Mucosa of stomach (tissue), 1 donor: Measurements from ENCODE around the gene MCM3AP.

Experiments
- H3K27me3 ChIP-seq: one replicate; pipeline ENCODE4 v1.7.0; 2013; ENCODE audit warnings: mild to moderate bottlenecking, low read length; ENCODE audit not compliant: control insufficient read depth, insufficient read depth
- H3K36me3 ChIP-seq: one replicate; pipeline ENCODE4 v1.7.0; 2013; ENCODE audit warnings: low read length; ENCODE audit not compliant: control insufficient read depth, insufficient read depth
- H3K4me1 ChIP-seq: one replicate; pipeline ENCODE4 v1.7.0; 2013; ENCODE audit warnings: mild to moderate bottlenecking, low read length; ENCODE audit not compliant: control insufficient read depth, insufficient read depth
- H3K4me3 ChIP-seq: one replicate; pipeline ENCODE4 v1.7.0; 2013; ENCODE audit warnings: low read length
- H3K9ac ChIP-seq: one replicate; pipeline ENCODE4 v1.7.0; 2013; ENCODE audit warnings: mild to moderate bottlenecking, low read length, moderate library complexity
- H3K9me3 ChIP-seq: one replicate; pipeline ENCODE4 v1.7.0; 2013; ENCODE audit warnings: mild to moderate bottlenecking, low read length, moderate library complexity; ENCODE audit not compliant: control insufficient read depth
- donor health status: Pancreatic carcinoma.

MCM3AP gene

DNA sequence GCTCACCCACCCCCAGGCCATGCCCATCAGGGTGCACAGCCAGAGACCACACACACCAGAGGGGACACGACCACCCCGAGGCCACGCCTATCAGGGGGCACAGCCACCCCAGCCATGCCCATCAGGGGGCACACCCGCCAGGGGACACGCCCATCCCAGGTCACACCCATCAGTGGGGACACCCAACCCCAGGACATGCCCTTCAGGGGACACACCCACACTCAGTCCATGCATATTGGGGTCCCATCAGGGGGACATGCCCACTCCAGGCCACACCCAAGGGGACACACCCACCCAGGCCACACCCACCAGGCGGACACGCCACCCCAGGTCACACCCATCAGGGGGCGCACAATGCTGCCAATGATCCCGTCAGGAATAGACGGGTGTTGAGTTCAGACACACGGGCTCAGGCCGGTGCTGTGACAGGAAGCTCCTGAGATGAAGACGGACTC, 20.7 kb downstream of the MCM3AP start:
- H3K27me3 ChIP-seq = no peaks in the 10 kb centered on the region
- no peaks in the 10 kb centered on the region for H3K9me3 ChIP-seq
- H3K36me3 ChIP-seq = peaks cover 22% of the 10 kb centered on the region
- H3K4me1 ChIP-seq = no peaks in the 10 kb centered on the region
- H3K9ac ChIP-seq = no peak overlapping the region
- no peak overlapping the region for H3K4me3 ChIP-seq

DNA sequence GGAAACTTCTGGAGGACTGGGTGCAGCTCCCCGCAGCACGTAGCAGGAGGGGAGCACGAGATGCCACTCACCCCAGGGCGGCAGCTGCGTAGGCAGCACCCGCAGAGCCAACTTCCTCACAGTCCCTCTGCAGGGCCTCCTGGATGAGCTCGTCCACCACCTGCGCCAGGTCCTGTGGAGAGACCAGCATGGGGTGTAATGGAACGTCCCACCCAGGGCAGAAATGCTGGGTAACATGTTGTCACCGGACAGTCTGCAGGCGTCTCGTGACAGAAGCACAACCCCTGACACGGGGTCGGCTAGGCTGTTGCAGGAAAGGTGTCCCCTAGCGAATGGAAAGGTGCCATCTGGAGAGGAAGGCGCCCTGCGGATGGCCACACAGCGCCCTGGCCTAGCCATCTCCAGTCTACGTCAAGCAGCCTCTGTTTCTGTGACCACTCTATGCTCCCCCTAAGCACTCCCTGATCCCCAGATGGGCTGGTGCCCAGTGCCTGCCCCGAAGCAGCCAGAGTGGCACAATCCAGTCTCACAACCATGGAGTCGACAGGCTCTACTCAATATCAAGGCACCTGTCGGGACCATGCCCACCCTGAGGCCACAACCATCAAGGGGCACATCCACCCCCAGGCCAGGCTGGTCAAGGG, 21.2 kb downstream of the MCM3AP start:
- no peak overlapping the region for H3K9ac ChIP-seq
- H3K4me1 ChIP-seq = no peaks in the 10 kb centered on the region
- H3K36me3 ChIP-seq = peaks cover 22% of the 10 kb centered on the region
- no peaks in the 10 kb centered on the region for H3K27me3 ChIP-seq
- H3K9me3 ChIP-seq = no peaks in the 10 kb centered on the region
- no peak overlapping the region for H3K4me3 ChIP-seq

- H3K9me3 ChIP-seq = no peaks in the 10 kb centered on the region
- H3K4me3 ChIP-seq = no peak overlapping the region
- H3K36me3 ChIP-seq = peaks cover 34% of the 10 kb centered on the region
- H3K9ac ChIP-seq = no peak overlapping the region
- no peaks in the 10 kb centered on the region for H3K27me3 ChIP-seq
- H3K4me1 ChIP-seq = peaks cover 8% of the 10 kb centered on the region
These were observed 28.9 kb downstream of the MCM3AP start for GRCh38 chr21:46256501-46256994.

GRCh38 chr21:46255758-46256337, 29.6 kb downstream of the MCM3AP start:
- Histone ChIP-seq H3K9ac (no peak overlapping the region), H3K9me3 (no peaks in the 10 kb centered on the region), H3K4me3 (no peak overlapping the region), H3K27me3 (no peaks in the 10 kb centered on the region), H3K36me3 (peaks cover 28% of the 10 kb centered on the region), H3K4me1 (peaks cover 12% of the 10 kb centered on the region)

GRCh38 chr21:46255166-46255565, 30.2 kb downstream of the MCM3AP start:
- peaks cover 17% of the 10 kb centered on the region for H3K4me1 ChIP-seq
- H3K9ac ChIP-seq = no peak overlapping the region
- peaks cover 29% of the 10 kb centered on the region for H3K36me3 ChIP-seq
- H3K27me3 ChIP-seq = no peaks in the 10 kb centered on the region
- H3K4me3 ChIP-seq = no peak overlapping the region
- no peaks in the 10 kb centered on the region for H3K9me3 ChIP-seq

DNA sequence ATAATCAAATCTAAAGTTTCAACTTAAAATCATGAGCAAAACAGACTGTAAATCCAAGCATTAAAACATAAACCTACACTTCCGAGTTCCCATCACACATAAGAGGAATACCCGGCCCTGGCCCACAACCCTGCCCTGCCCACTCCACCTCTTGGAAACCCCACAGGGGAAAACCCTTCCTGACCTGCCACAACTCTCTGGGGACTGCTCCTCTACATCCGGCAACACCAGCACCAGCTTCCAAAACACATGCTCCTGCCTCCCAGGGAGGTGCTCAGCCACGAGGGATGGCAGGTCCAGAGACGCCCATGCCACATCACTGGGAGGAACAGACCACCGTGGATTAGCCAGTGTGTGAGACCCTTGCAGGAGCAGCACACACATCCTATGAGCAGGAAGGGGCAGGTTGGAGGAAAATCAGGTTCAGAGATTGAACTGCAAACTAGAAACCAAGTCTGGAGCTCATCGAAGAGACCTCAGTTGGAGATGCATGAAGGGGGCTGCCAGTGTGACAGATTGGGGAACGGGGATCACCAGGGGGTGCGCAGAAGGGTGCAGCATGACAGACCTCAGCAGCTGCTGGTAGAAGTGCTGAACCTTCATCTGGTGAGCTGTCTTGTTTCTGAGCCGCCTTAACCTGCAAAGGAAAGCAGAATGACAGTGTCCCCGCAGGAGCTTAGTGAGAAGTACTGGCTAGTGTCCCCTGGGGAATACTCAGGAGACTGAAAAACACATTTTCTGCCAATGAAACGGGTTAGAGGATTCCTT, 31.0 kb downstream of the MCM3AP start:
- Histone ChIP-seq H3K36me3 (peaks cover 36% of the 10 kb centered on the region), H3K9ac (no peak overlapping the region)

DNA sequence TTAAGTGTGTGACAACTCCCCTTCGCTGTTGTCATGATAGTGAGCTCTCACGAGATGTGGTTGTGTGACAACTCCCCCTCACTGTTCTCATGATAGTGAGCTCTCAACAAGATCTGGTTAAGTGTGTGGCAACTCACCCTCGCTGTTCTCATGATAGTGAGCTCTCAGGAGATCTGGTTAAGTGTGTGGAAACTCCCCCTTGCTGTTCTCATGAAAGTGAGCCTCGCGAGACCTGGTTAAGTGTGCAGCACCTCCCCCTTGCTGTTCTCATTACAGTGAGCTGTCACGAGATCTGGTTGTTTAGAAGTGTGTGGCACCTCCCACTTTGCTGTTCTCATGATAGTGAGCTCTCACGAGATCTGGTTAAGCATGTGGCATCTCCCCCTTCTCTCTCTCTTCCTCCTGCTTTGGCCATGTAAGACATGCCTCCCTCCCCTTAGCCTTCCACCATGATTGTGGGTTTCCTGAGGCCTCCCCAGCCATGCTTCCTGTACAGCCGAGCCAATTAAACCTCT, 31.7 kb downstream of the MCM3AP start:
- no peaks in the 10 kb centered on the region for H3K9me3 ChIP-seq
- peaks cover 17% of the 10 kb centered on the region for H3K4me1 ChIP-seq
- H3K4me3 ChIP-seq = no peak overlapping the region
- peaks cover 36% of the 10 kb centered on the region for H3K36me3 ChIP-seq
- H3K27me3 ChIP-seq = no peaks in the 10 kb centered on the region
- H3K9ac ChIP-seq = no peak overlapping the region

More for the DNA sequence above, 31.0 kb downstream of the MCM3AP start:
- no peak overlapping the region for H3K4me3 ChIP-seq
- H3K4me1 ChIP-seq = peaks cover 17% of the 10 kb centered on the region
- H3K9me3 ChIP-seq = no peaks in the 10 kb centered on the region
- no peaks in the 10 kb centered on the region for H3K27me3 ChIP-seq

- Histone ChIP-seq H3K4me1 (peaks cover 17% of the 10 kb centered on the region), H3K36me3 (peaks cover 36% of the 10 kb centered on the region), H3K4me3 (no peak overlapping the region), H3K27me3 (no peaks in the 10 kb centered on the region), H3K9me3 (no peaks in the 10 kb centered on the region), H3K9ac (no peak overlapping the region)
These were observed 32.6 kb downstream of the MCM3AP start for GRCh38 chr21:46252840-46253239.

DNA sequence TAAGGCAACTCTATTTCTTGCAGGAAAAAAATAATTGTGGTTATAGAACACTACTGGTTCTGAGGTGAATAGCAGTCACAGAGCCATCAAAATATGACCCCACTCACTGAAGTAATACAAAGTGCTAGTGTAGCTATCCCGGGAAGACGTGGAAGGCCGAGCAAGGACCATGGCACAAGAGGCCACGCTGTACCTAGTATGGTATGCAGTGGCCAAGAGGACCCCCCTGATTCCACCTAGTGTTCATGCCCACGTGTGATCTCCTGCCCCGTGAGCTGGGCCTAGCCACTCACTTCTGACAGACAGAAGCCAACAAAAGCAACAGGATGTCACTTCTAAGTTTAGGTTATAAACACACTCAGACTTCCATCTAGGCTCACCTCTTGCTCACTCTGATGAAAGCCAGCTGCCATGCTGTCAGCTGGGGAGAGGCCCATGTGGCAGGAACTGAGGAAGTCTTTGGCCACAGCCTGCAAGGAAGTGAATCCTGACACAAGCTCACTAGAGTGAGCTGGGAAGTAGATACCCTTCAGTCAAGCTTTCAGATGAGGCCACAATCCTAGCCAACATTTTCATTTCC, 35.2 kb downstream of the MCM3AP start:
- H3K9ac ChIP-seq = no peak overlapping the region
- H3K4me1 ChIP-seq = peaks cover 17% of the 10 kb centered on the region
- no peaks in the 10 kb centered on the region for H3K9me3 ChIP-seq
- H3K27me3 ChIP-seq = no peaks in the 10 kb centered on the region
- H3K36me3 ChIP-seq = peaks cover 35% of the 10 kb centered on the region
- no peak overlapping the region for H3K4me3 ChIP-seq

- no peak overlapping the region for H3K4me3 ChIP-seq
- peaks cover 35% of the 10 kb centered on the region for H3K36me3 ChIP-seq
- no peak overlapping the region for H3K9ac ChIP-seq
- no peaks in the 10 kb centered on the region for H3K27me3 ChIP-seq
- no peaks in the 10 kb centered on the region for H3K9me3 ChIP-seq
- H3K4me1 ChIP-seq = peaks cover 17% of the 10 kb centered on the region
These were observed 36.6 kb downstream of the MCM3AP start for GRCh38 chr21:46248827-46249226.

GRCh38 chr21:46248422-46248782, 37.0 kb downstream of the MCM3AP start:
- Histone ChIP-seq H3K9ac (no peak overlapping the region), H3K36me3 (peaks cover 36% of the 10 kb centered on the region), H3K27me3 (no peaks in the 10 kb centered on the region), H3K9me3 (no peaks in the 10 kb centered on the region), H3K4me3 (no peak overlapping the region), H3K4me1 (peaks cover 17% of the 10 kb centered on the region)
